IPS-NIHi11 (cell line): ENCODE measurements around the gene TSPAN9.

ENCODE experiments used
- DNase-seq: peaks from one replicate; pipeline ENCODE4 v3.0.0; 2012; ENCODE audit warnings: mixed read lengths, low spot score

TSPAN9 gene

GRCh38 chr12:3165078-3165980 is 88.2 kb downstream of the TSPAN9 start:
- no peak for DNase-seq

GRCh38 chr12:3167636-3168035 is 90.5 kb downstream of the TSPAN9 start:
- no peak for DNase-seq

DNA sequence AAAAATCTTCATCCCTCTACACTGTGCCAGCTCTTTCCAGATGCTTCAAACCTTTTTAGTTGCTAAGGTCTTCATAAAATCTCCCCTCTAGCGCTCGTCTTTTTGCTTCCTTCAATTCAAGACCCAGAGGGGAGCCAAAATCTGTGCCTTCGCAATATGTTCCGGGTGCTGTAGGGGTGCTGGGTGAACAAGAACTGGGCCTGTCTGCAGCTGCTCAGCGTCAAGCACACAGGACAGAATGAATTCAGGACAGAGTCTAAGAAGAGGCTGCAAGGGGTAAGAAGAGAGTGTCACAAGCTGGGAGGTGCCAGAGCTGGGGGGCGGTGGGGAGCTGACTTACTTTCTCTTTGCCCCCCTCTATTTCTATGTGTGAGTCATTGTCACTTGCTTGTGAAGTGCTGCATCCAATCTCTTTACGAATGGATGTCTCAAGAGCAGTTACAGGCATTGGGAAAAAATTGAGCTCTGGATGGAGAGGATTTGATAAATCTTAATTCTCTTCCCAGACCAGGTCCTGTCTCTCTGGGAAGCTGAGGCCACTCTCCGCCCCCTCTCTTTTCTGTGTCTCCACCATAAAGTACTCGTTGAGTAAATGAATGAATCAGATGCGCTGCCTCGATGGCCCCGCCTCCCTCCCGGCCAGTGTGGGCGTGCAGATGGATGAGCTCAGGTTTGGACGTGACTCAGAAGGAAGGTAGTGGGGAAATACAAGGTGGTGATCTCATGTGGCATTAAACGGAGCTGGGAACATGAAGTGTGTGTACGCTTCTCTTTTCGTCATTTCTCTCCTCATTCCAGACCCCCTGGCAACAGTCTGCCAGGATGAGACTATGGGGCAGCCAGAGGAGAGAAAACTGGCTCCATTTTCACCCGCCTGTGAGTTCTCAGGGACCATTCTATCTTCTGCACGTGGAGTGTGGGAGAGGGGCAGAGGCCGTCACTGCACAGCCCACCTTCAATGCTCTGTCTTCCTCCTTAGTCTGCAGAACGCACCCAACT is 91.3 kb downstream of the TSPAN9 start:
- peak; percentile 54 for DNase-seq

GRCh38 chr12:3170423-3171194 is 93.4 kb downstream of the TSPAN9 start:
- DNase-seq = no peak

- DNase-seq = no peak
These were observed 94.0 kb downstream of the TSPAN9 start for GRCh38 chr12:3171195-3171591.

GRCh38 chr12:3172124-3173007 is 95.2 kb downstream of the TSPAN9 start:
- peak; percentile 58 for DNase-seq

- no peak for DNase-seq
These were observed 95.9 kb downstream of the TSPAN9 start for GRCh38 chr12:3173008-3173553.

DNA sequence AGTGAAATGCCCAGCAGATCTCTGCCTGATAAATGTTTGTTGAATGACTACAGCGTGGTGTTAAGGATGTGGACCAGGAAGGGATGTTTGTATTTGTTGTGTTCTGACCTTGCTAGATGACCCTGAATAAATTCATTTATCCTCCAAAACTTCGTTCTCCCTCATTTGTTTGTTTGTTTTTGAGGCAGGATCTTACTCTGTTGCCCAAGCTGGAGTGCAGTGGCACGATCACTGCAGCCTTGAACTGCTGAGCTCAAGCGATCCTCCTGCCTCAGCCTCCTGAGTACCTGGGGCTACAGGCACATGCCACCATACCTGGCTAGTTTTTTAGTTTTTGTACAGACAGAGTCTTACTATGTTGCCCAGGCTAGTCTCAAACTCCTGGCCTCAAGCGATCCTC is 96.7 kb downstream of the TSPAN9 start:
- DNase-seq = no peak

DNA sequence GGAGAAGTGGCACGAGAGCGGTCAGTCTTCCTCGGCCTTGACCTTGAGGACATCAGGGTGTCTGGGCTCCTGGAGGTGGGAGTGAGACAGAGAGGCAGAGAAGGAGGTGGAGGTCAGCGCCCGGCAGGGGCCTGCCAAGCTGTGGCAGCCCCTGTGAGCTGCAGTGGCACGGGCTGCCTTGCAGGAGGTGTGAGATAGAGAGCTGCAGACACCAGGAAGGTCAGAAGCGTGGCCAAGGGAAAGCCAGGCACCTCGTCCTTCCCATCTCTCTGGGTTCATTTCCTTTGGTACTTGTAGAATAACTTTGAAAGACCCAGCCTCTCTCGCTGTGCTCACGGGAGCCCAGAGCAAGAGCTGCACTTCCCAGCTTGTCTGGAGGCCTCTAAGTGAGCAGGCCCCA is 98.1 kb downstream of the TSPAN9 start:
- no peak for DNase-seq

- no peak for DNase-seq
These were observed 99.6 kb downstream of the TSPAN9 start for GRCh38 chr12:3176754-3177153.

DNA sequence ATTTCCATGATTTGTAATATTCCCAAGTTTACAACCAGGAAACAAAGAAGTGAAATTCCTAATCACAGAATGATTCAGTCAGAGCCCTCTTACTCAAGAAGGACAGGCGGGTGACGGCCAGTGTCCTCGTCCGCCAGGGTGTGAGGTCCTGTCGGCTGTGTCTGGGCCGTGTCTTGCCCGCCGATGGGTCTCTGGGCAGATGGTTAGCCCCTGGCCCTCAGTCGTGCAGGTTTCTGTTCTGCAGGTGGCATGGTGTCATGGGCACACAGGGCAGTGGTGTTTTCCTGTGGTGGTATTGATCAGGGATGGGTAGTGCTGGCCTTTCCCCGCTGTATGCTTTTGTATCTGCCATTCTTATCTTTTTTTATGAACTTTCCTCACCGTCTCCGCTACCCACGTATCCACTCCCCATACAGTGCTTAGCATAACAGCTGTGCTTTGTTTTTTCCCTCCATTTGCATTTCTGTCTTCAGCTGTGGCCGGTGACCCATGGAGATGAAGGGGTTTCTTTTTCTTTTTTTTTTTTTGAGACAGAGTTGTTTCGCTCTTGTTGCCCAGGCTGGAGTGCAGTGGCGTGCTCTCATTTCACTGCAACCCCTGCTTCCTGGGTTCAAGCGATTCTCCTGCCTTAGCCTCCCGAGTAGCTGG is 100.7 kb downstream of the TSPAN9 start:
- DNase-seq = no peak

DNA sequence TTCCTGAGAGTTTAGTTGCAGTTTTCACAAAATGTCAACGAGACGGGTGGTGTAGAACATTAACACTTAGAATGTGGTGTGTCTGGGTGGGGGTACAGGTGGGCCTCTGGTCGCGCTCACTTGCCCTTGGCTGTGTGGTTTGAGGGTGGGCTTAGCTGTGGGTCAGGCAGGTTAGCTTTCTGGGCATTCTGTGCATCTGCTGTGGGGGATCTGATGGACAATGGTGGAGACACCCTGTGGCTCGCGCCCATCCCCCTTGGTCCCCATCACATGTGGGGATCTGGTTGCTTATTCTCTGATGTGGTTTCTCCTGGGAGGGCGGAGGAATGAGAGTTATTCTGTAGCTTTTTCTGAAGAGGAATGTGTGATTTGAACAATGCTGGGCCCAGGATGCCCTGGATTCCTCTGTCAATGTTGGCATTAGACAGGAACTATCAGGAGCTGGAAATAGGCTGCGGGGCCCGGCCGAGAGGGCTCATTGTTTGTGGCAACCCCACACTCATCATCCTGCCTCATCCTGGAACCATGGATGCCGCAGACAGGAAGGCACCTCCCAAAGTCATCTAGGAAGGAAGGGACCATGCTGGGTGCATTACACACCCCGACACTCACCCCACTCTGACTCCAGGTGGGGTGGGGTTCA is 101.6 kb downstream of the TSPAN9 start:
- DNase-seq = no peak

DNA sequence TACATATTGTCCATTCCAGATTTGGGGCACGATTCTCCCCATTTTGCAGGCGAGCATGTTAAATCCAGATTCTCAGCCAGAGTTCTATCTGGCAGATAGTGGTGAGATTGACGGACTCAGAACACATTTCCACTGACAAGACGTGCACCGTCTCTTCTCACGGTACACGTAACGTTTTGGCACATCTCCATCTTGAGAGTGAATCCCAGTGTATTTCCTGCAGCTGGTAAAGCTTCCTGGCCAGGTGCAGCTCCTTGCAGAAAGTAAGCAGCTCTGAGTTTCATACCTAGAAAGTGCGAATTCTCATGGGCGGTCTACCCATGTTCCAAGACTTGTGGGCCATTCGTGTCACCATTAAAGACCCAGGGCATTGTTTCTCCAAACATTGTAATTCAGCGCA is 102.6 kb downstream of the TSPAN9 start:
- DNase-seq = no peak

DNA sequence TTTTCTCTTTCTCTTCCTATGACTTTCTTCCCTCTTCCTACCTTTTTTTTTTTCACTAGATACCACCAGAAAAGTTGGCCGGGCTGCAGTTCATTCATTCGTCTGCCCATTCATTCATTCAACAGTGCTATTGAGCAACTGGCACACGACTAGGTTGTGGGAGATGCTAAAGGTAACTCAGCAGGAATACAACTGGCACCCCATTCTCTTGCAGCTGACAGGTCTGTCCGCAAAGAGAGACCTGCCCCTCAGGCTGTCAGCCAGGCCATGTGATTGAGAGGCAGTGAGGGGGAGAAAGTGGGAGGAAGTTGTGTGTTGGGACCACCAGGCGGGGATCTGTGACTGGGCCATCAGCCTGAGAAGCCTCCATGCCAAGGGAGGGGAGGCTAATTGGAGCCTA is 105.2 kb downstream of the TSPAN9 start:
- no peak for DNase-seq

DNA sequence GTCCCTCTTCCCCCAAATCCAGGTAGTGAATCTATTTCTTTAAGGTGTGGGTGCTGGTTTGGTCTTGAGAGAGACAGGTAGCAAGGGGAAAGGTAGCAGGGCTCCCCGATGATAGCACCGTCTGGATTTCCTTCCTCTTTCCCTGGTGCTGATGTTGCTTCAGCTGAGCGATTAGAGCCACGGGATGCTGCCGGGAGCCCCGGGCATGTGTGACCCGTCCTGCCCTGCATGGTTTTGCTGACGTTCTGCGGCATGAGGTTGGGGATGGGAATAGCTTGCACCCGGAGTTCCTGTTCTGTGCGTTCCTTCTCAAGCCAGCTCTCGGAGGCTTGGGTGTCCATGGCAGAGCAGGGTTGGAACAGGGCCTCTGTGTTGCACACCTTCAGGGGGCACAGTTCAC is 107.3 kb downstream of the TSPAN9 start:
- DNase-seq = no peak

GRCh38 chr12:3185260-3185870 is 108.2 kb downstream of the TSPAN9 start:
- no peak for DNase-seq

- DNase-seq = no peak
These were observed 109.5 kb downstream of the TSPAN9 start for GRCh38 chr12:3186546-3187215.
